Bone marrow (tissue), 2 donors: ENCODE results near the gene VTN.

Experiments
- DNase-seq, 2 donors: peaks; one replicate each; lab custom pipeline; 2025; lab: John Stamatoyannopoulos, UW

Gene VTN

GRCh38 chr17:28370035-28370743 is at the start of gene VTN:
Gene VTN (minus strand): TSS chr17:28370307. CDS start chr17:28370203, 104 bp downstream.
- DNase-seq, result no peak

DNA sequence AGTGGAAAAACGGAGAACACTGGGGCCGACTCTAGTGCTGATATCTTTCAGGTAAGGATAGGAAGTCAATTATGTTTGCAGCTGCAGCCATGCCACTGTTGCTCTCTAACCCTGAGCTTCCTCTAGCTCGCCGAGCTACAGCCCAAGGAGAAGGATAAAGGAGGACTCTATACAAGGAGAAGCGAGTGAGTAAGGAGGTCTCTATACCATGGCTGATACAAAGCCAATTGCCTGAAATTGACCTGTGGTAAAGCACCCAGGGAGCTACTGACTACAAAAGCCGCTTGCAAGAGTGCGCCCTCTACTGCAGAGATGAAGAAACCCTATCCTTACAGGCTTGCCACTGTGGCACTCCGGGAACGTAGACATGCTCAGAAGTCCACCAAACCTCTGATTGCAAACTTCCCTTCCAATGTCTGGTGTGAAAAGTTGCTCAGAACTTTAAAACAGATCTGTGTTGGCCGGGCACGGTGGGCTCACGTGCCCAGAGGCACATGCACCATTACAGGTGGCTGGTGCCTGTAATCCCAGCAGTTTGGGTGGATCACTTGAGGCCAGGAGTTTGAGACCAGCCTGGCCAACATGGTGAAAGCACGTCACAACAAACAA is 46.7 kb upstream of the VTN start:
- peak in 1 of 2 donors; percentile 55 for DNase-seq

GRCh38 chr17:28415886-28416285 is 45.8 kb upstream of the VTN start:
- no peak for DNase-seq

GRCh38 chr17:28413804-28414203 is 43.7 kb upstream of the VTN start:
- no peak for DNase-seq

GRCh38 chr17:28412099-28412498 is 42.0 kb upstream of the VTN start:
- DNase-seq, result no peak

GRCh38 chr17:28407974-28408306 is 37.8 kb upstream of the VTN start:
- no peak for DNase-seq

GRCh38 chr17:28407130-28407973 is 37.2 kb upstream of the VTN start:
- no peak for DNase-seq

GRCh38 chr17:28406473-28406814 is 36.3 kb upstream of the VTN start:
- no peak for DNase-seq

GRCh38 chr17:28405632-28406472 is 35.7 kb upstream of the VTN start, which contains the start of gene SLC46A1:
Gene SLC46A1 (minus strand): TSS chr17:28406212. CDS start chr17:28406114, 98 bp downstream.
- DNase-seq, result no peak

DNA sequence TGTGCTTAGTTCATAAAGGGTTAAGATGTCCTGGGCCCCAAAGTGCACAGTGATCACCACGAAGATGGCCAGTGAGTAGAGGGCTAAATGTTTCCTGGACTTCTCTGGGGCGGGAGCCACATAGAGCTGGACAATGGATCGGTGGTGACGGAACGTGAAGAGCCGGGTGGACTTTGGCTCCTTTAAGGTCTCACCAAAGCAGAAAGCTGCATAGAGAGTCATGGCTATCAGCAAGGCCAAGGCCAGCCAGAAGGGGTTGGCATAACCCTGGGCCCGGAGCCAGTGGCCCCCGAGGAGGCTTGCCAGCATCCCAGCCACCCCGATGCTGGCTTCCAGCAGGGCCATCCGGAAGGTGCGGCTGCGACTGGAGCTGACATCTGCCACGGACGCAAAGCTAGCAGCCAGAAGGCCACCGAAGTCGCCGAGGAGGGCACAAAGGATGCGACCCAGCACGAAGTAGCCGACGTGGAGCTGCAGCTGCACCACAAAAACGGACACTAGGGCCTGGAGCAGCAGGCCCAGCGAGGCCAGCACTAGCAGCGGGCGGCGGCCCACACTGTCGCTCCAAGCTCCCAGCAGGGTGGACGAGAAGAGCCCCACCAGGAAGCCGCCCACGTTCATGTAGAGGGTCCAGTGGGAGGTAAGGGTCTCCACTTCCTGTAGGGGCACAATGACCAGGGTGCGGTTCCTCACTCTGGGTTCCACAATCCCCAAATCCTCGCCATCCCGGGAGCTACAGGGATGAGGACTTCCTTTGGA is 34.9 kb upstream of the VTN start:
- DNase-seq, result no peak

DNA sequence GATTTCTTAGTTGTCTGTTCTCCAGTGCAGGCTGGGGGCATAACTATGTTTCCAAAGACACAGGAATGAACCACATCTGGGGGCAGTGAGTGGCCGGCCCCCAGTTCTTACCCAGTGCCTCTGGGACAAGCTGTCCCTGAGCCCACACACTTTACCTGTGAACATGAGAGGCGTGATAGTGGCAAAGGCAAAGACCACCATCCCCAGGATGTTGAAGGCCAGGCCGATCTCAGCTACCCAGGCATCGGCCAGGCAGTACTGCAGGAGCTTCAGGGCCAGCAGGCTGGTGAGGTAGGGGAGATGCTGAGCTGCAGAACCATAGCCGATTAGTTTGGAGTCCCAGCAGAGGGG is 34.3 kb upstream of the VTN start:
- DNase-seq, result no peak

GRCh38 chr17:28404007-28404406 is 33.9 kb upstream of the VTN start:
- DNase-seq, result no peak

- DNase-seq, result no peak
Measured at GRCh38 chr17:28402844-28403243, 32.7 kb upstream of the VTN start.

DNA sequence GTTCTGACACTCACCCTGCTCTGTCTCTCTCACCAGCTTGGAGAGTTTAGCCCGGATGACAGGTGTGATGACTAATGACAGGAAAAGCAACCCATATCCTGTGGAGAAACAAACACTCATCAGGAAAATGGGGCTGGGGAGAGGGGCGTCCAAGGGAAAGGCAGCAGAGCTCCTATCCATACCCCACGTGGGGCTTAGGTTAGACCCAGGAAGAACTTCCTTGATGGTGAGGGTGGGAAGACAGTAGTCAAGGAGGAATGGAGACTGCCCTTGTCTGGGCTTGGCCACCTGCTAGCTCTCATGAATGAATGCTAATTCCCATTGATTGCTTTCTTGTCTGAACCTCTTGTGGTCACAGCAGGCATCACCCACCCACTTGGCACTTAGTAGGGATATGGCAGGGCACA is 32.1 kb upstream of the VTN start:
- no peak for DNase-seq

DNA sequence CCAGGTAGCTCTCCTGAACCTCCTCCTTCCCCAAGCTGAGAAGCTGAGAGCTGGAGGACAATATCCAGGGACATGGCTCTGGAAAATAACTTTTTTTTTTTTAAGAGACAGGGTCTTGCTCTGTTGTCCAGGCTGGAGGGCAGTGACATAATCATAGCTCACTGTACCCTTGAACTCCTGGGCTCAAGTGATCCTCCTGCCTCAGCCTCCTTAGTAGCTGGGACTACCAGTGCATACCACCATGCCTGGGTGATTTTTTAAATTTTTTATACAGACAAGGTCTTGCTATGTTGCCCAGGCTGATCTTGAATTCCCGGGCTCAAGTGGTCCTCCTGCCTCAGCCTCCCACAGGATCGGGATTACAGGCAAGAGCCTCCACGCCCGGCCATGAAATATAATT is 29.7 kb upstream of the VTN start:
- no peak for DNase-seq

- no peak for DNase-seq
Measured at GRCh38 chr17:28398280-28398981, 28.3 kb upstream of the VTN start.

DNA sequence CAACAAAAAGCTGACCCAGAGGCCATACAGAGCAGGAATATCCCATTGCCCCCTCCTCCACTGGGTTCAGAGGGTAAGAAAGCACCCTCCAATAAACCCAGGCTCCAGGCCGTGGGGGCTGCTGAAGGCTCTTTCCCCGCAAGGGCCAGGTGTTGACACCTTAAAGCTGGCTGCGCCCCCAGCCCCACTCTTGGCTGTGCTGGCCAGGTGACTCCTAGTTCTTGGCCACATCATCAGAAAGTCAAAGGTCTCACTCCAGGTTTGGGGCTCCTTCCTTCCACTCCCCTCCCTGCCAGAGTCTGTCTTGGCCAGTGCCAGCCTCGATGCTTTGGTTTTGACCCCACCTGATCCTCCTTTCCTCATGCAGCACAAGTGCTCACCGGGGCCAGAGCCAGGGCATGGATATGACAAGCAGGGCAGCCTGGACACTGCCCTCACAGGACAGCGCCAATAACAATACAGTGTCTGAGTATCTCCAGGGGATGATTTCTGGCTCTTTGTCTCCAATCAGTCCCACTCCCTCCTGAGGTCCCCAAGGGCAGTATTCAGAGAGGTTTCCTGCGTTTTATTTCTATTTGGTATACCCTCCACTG is 27.7 kb upstream of the VTN start:
- no peak for DNase-seq

DNA sequence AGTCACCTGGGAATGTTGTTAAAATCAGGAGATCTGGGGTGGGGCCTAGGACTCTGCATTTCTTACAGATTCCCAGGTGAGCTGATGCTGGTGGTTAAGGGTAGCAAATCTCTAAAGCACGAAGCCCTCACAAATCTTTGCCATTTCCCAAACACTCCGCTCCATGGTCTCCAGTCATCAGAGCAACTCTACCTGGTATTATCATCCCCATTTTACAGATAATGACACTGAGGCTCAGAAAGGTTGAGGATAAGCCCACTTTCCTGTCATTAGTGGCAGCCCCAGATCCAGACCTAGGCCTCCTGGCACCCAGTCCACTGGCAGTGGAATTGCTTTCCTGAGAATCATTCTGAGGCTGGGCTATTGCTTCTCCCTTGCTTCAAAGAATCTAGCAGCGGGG is 27.2 kb upstream of the VTN start:
- no peak for DNase-seq

DNA sequence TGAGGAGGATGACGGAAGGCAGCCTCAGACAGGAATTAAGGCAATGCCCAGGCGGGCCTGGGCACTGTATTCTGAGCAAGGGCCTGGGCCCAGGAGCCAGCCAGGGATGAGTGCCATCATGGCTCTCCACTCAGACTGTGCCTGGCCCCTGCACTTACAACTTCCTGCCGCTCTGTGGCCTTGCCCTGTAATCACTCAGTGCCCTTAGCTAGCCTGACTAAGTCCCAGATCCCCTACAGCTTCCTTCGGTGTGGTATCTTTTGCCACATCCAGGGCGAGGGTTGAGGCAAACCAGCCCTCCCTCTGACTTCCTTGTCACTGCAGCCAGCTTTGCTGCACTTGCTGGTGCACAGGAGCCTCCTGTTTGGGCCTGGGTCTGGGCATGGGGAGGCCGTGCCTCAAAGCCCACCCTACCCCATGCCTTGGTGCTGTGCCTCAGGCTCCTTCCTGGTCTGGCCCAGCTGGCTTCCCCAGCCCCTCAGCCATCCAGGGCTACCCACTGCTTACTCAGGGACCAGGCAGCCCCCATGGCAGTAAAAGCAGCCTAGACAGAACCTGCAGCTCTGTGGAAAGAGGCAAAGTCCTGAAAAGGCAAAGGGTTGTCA is 26.6 kb upstream of the VTN start:
- no peak for DNase-seq

- no peak for DNase-seq
Measured at GRCh38 chr17:28395968-28396367, 25.9 kb upstream of the VTN start.
